B cell (primary cell): ENCODE results near the gene CERS6.

ENCODE experiments used
- EZH2 ChIP-seq: IDR thresholded peaks from 2 replicates; pipeline ENCODE4 v1.6.1; 2012; ENCODE audit warnings: borderline replicate concordance, low read depth, mild to moderate bottlenecking, moderate library complexity, low read length; ENCODE audit not compliant: insufficient read depth, poor library complexity, severe bottlenecking
- TF ChIP-seq, protein P1 (sequence below): fragments of 200-600 bp; IDR thresholded peaks from one replicate; pipeline ENCODE4 v1.8.0; 2022; ENCODE audit warnings: antibody characterized with exemption, mild to moderate bottlenecking

DNA sequence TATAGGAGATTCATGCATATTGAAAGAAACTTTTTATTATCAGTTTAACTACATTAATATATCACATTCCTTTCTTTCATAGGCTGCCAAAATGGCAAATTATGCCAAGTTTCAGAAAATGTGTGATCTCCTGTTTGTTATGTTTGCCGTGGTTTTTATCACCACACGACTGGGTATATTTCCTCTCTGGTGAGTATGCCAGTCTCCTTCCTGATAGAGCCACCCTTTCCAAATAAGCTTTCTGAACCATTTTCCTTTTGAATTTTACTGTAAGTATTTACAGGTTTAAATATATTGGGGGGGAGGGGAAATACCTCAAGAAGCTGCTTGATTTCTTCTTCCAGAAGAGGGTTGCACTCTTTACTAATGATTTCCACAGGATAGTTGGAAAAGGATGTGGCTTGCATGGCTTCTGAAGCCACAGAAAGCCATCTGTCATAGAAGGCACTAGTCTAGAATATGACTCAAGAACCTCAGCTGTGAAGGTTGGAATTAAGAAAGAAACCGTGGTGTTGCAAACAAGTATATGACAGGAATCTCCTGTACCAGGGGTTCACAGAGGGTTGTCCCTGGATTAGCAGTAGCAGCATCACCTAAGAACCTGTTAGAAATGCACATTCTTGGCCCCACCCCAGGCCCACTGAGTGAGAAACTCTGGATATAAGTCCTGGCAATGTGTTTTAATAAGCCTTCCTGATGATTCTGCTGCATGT, 261.9 kb downstream of the CERS6 start:
- TF ChIP-seq, protein P1, sequence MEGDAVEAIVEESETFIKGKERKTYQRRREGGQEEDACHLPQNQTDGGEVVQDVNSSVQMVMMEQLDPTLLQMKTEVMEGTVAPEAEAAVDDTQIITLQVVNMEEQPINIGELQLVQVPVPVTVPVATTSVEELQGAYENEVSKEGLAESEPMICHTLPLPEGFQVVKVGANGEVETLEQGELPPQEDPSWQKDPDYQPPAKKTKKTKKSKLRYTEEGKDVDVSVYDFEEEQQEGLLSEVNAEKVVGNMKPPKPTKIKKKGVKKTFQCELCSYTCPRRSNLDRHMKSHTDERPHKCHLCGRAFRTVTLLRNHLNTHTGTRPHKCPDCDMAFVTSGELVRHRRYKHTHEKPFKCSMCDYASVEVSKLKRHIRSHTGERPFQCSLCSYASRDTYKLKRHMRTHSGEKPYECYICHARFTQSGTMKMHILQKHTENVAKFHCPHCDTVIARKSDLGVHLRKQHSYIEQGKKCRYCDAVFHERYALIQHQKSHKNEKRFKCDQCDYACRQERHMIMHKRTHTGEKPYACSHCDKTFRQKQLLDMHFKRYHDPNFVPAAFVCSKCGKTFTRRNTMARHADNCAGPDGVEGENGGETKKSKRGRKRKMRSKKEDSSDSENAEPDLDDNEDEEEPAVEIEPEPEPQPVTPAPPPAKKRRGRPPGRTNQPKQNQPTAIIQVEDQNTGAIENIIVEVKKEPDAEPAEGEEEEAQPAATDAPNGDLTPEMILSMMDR, result no peak
- no peak for TF ChIP-seq EZH2
